ENCODE results near the gene STX16.
"Not testable (repeated sequence)": the region's sequence is repeated elsewhere in the genome, so short reads cannot be mapped to it uniquely, and the experiment has no call there.

STX16 gene

DNA sequence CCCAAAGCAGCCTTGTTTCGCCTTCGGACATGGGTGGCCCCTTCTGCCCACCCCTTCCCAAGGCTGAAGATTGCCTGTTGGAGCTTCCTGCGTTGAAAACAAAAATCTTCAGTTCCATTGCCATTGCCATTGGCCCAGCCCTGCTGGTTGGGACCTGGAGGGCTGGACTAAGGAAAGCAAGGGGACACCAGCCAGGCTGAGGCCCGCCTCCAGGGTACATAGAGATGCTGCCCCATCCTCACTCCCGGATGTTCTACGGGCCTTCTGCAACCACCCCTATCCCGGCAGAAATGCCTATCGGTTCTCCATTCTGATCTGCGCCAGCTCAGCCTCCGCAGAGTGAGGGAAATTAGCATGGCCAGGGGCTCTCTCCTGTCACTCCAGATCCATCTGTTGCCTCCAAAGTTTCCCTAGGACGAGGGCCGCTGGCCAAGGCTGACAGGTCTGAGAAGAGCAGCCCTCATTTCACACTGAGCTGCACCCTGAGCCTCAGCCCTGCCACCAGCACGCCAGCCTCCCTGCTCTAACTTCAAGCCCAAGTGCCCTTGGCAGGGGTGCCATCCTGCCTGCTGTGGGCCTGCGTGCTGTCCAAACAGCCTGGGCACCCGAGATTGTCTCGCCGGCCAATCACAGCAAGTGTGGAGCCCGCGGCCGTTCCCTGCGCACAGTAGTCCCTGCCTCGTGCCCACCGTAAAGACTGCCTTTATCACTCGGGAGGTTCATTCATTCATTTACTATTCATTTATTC, 13.4 kb upstream of the STX16 start:
- no peak for DNase-seq (ENCODE audit: low read depth)

DNA sequence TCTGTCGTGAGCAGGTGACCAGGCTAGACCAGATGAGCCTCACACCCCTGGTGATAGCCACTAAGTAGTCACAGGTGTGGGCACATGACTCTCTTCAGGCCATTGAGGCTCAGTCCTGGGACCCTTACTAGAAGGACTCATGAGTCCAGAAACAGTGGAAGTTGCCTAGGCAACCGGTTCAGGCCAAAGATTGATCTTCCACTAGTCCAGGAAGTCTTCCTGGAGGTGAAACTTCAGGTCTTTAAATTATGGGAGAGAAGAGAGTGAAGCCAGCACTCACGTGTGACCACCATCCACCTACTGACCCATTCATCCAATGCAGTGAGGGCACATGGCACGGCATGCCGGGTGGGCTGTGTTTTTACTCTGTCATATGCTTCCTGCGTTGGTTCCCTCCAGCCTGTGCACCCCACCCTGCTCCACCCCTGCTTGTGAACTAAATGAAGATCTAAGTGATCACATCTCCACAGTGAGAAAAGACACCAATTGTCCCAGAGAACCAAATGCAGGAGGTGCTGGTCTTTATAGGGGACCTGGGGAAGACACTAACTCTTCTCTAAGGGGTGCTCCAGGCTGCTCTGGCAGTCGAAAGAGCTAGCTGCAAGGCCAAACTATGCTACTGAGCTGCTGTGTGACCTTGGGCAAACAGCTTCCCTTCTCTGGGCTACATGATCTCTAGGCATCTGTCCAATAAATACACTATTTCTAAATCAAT, 12.5 kb upstream of the STX16 start:
- DNase-seq (ENCODE audit: low read depth), result no peak

DNA sequence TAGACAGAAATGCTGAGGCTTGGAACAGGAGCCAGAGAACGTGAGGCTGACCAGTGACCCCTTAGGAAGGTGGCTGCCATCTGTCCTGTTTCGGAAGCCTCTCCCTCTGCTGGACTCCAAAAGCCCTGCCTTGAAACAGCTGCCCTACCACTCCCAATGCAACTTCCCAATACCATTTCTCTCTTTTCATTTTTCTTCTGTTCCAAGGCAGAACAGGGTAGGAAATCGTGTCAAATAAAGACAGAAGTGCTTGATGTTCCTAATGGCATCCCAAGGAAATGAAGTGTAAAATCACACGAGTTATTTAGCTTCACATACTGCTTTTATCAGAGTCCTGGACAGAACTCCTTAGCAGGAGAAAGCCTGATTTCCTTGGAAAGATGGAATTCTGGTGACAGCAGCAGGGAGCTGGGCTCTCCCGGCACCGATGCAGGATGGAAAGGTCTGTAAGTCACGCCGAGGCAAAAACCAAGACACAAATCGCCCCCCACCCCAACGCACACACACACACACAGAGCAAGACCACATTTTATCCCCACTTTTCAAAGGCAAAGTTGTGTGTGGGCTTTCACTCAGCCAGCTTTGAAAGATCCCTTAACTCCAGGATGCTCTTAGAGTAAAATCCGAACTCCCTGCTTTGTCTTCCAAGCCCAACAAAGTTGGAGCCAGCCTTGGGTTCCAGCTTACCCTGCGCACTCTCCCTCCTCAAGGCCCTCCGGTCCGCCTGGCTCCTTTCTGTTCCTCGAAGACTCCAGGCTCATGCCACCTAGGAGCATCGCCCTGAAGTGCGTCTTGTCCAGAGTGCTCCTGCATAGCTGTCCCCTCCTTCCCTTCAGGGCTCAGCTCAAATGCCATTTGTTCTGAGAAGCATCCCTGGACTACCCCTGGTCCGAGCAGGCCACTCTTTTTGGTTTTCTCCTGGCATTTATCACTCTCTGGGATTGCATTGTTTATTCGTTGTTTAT, 11.6 kb upstream of the STX16 start:
- no peak for DNase-seq (ENCODE audit: low read depth)

DNA sequence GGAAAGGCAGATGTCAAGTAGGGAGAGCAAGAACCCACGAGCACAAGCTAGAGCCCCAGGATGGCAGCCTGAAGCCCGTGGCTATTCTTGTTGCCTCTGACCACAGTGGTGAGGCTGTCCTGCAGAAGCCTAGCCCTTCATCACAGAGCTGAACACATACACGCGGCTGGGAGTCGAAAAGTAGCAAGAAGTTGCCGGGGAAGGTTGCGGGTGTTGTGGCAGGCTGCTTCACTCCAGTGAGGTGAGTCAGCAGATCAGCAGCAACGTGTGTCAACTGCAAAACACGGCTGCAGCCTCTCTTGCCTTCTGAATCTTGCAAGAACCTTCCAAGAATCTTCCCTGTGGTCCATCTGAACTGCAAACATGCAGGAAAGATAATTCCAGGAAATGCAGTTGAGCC, 10.6 kb upstream of the STX16 start:
- DNase-seq (ENCODE audit: low read depth), result no peak

DNA sequence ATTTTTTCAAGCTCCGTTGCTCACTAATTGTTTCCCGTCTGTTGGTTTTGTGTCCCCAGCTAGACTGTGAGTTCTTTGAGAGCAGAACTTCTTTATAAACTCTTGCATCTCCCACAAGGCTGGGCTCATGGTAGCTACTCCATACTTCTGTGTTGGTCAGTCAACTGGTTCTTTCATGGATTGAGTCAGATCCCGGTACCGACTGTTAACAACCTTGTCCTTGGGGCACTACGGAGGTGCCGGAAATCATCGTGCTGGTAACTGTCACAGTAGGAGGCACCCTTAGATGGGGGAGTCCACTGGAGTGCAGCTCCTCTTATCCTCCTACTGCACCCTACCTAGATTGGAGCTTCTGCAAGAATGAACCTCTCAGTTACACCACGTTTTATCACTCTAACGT, 8.6 kb upstream of the STX16 start:
- DNase-seq (ENCODE audit: low read depth), result no peak

DNA sequence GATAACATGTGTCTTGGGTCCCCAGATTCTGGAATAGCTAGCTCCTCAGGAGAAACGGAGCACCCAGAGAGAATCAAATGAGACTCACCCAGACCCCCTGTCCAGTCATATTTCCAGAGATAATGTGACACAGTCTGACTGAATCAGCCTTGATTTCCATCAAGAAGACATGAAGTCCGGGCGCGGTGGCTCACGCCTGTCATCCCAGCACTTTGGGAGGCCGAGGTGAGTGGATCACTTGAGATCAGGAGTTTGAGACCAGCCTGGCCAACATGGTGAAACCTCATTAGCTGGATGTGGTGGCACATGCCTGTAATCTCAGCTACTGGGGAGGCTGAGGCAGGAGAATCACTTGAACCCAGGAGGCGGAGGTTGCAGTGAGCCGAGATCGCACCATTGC, 8.2 kb upstream of the STX16 start:
- DNase-seq (ENCODE audit: low read depth), result not testable (repeated sequence)

DNA sequence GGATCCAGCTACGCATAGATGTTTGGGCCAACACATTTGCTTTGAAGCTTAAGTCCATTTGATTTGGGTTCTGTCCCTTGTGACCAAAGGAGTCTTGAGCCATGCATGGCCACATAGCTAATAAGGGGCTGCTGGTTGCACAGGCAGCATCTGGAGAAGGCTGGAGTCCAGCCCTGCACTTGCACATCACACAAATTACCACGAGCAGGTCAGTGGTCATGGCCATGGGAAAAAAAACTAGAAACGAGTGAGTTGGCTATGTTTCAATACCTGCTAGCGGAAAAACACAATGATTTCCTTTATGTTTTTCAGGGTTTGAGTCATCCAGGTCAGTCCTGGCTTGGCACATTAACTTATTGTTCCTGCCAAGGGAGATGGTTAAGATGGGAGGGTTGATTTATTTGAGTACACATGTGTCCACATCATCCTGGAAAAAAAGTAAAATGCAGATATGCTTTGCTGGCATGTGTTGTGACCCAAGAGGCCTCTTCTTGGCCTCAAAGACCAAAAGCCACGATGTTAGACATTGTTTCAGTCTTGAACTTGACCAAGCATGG, 5.6 kb upstream of the STX16 start:
- DNase-seq (ENCODE audit: low read depth), result no peak

DNA sequence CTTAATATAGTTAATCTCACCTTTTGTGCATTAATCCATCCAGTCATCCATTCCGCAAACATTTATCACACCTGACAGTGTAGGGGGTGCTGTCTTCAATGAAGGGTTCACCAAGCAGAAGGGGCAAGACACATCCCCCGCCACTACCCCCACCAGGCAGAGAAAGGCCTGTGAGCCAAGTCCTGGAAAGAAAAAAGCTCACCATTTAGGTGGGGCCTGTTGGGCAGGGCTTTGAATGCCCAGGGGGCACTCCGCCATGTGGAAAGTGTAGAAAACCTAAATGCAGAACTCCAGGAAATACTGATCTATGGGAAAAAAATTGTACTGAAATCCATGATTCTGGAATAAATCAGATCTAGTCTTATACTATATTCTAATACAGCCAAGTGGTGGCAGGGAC, 4.8 kb upstream of the STX16 start:
- no peak for DNase-seq (ENCODE audit: low read depth)

DNA sequence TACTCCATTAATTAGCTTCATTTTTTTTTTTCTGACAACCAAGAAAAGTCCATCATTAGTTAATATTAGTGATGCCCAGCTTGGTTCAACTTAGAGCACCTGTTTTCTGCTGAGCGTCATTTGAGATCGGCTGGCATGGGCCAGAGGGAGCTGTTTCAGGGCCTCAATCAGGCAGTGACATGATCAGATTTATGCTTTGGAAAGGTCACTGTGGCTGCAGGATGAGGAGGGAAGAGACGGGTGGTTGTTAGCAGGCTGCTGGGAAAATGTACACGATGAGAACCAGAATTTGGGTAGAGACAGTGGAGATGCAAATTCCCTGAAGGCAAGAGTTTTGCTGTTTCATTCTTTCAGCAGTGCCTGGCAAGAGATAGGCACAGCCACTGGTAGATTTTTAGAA, 4.4 kb upstream of the STX16 start:
- no peak for DNase-seq (ENCODE audit: low read depth)

GRCh38 chr20:58647162-58647795, 3.8 kb upstream of the STX16 start:
- DNase-seq (ENCODE audit: low read depth), result no peak

GRCh38 chr20:58647796-58648501, 3.1 kb upstream of the STX16 start:
- DNase-seq (ENCODE audit: low read depth), result no peak

GRCh38 chr20:58648502-58648825, 2.6 kb upstream of the STX16 start:
- DNase-seq (ENCODE audit: low read depth), result not testable (repeated sequence)

GRCh38 chr20:58649288-58650180, 1.5 kb upstream of the STX16 start:
- no peak for DNase-seq (ENCODE audit: low read depth)

- DNase-seq (ENCODE audit: low read depth), result no peak
Measured at GRCh38 chr20:58650181-58650775, 805 bp upstream of the STX16 start.

DNA sequence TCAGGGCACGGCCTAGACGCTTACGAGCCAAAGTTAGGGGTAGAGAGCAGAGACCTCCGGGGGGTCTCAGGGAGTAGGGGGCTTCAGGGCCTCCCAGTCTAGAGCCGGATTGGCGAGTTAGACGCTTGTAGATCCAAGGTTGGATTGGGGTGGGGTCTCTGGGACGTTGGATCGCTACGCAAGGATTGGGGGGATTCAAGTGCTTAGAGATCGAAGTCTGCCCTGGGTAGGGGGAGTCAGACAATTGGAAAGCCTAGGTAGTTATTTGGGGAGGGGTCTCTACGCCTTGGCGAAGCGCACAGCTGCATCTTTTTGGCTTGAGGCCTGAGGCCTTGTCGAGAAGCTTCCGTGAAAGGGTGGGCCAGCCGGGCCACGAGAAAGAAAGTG, 469 bp downstream of the STX16 start:
- no peak for DNase-seq (ENCODE audit: low read depth)

- no peak for DNase-seq (ENCODE audit: low read depth)
Measured at GRCh38 chr20:58651946-58652605, 993 bp downstream of the STX16 start.

GRCh38 chr20:58652606-58653294, 1.7 kb downstream of the STX16 start:
- DNase-seq (ENCODE audit: low read depth), result no peak

GRCh38 chr20:58654337-58654736, 3.3 kb downstream of the STX16 start:
- no peak for DNase-seq (ENCODE audit: low read depth)
